ENCODE measurements around the gene AK2.

The AK2 gene

GRCh38 chr1:32972814-32973428 is 63.8 kb downstream of the AK2 start:
- no peak for DNase-seq (ENCODE audit: low read depth in 2 of 2)

GRCh38 chr1:32971576-32971975 is 65.1 kb downstream of the AK2 start:
- no peak for DNase-seq (ENCODE audit: low read depth in 2 of 2)

- no peak for DNase-seq (ENCODE audit: low read depth in 2 of 2)
Observed at GRCh38 chr1:32971156-32971555, 65.5 kb downstream of the AK2 start.

- DNase-seq (ENCODE audit: low read depth in 2 of 2), result no peak
Observed at GRCh38 chr1:32969566-32969965, 67.1 kb downstream of the AK2 start.

GRCh38 chr1:32967888-32968568 is 68.7 kb downstream of the AK2 start:
- DNase-seq (ENCODE audit: low read depth in 2 of 2), result no peak

GRCh38 chr1:32966900-32967299 is 69.8 kb downstream of the AK2 start:
- DNase-seq (ENCODE audit: low read depth in 2 of 2), result no peak

- no peak for DNase-seq (ENCODE audit: low read depth in 2 of 2)
Observed at GRCh38 chr1:32965251-32965747, 71.4 kb downstream of the AK2 start.

- peak; percentile 91 to 93 for DNase-seq (ENCODE audit: low read depth in 2 of 2)
Observed at GRCh38 chr1:32964461-32965250, 72.0 kb downstream of the AK2 start, which contains the start of gene RNF19B. Gene RNF19B (minus strand): TSS chr1:32964809. CDS start chr1:32964685, 124 bp downstream.

GRCh38 chr1:32963746-32964460 is 72.8 kb downstream of the AK2 start:
- DNase-seq (ENCODE audit: low read depth in 2 of 2), result peak; percentile 27 to 44

GRCh38 chr1:32962248-32962896 is 74.3 kb downstream of the AK2 start:
- DNase-seq (ENCODE audit: low read depth in 2 of 2), result no peak

GRCh38 chr1:32960819-32961355 is 75.8 kb downstream of the AK2 start:
- no peak for DNase-seq (ENCODE audit: low read depth in 2 of 2)

- no peak for DNase-seq (ENCODE audit: low read depth in 2 of 2)
Observed at GRCh38 chr1:32960342-32960741, 76.3 kb downstream of the AK2 start.

- DNase-seq (ENCODE audit: low read depth in 2 of 2), result no peak
Observed at GRCh38 chr1:32958827-32959226, 77.9 kb downstream of the AK2 start.

Data from activated CD4-positive, alpha-beta T cell treated with anti-CD3 and anti-CD28 coated beads for 24 hours (primary cell).